NB4 (cell line): ENCODE data around the gene ARL4C.

Source experiments
- CTCF ChIP-seq: IDR thresholded peaks from one replicate; pipeline ENCODE4 v1.5.1; 2012; ENCODE audit warnings: low read depth, low read length
- MAX ChIP-seq: IDR thresholded peaks from 2 replicates; pipeline ENCODE4 v1.6.1; 2011; ENCODE audit warnings: low read depth, low read length
- MYC ChIP-seq: IDR thresholded peaks from 2 replicates; pipeline ENCODE4 v1.6.1; 2011; ENCODE audit warnings: low read depth, low read length
- POLR2A ChIP-seq: IDR thresholded peaks from 2 replicates; pipeline ENCODE4 v1.6.1; 2011; ENCODE audit warnings: mild to moderate bottlenecking; ENCODE audit not compliant: insufficient read length; ENCODE audit errors: extremely low read depth

DNA sequence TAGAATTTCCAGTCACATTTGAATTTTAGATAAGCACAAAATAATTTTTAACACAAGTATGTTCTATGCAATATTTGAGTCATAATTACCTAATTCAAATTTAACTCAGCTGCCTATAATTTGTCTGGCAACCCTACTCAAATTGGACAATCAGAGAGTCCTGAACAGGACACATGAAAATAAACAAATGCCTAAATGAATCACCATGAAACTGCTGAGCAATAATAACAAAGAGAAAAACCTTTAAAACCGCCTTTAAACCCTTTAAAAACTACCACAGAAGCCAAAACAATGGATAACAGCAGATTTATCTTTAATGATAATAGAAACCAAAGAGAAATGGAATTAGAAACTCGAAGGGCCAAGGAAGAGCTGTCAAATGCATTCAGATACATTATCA is 39.5 kb downstream of the ARL4C start:
- no peak for TF ChIP-seq CTCF
- TF ChIP-seq POLR2A, result no peak
- no peak for TF ChIP-seq MAX
- TF ChIP-seq MYC, result no peak
